Bronchial epithelial cell (primary cell): ENCODE results near the gene ADD3. TPM values are rescaled to one million over a fixed set of nuclear protein-coding genes. Genes with fewer than 3 reads are reported as not detected.
"Not testable (repeated sequence)": the region's sequence is repeated elsewhere in the genome, so short reads cannot be mapped to it uniquely, and the experiment has no call there.

Experiments
- DNase-seq: peaks from one replicate; pipeline ENCODE4 v3.0.0-alpha.2; 2010; ENCODE audit warnings: low read depth
- FAIRE-seq: peaks from 2 replicates; lab custom pipeline; 2011; peaks lifted over from hg19 to GRCh38; lab: Jason Lieb, UNC
- H3K27me3 ChIP-seq: 2 replicates; pipeline ENCODE4 v1.5.1; 2011; ENCODE audit warnings: low read length; ENCODE audit not compliant: control insufficient read depth, insufficient read depth
- H3K36me3 ChIP-seq: 2 replicates; pipeline ENCODE4 v1.5.1; 2011; ENCODE audit warnings: low read length; ENCODE audit not compliant: control insufficient read depth, insufficient read depth
- H3K4me3 ChIP-seq: 2 replicates; pipeline ENCODE4 v1.5.1; 2011; ENCODE audit warnings: mild to moderate bottlenecking, low read depth, low read length, control low read depth
- CTCF ChIP-seq: IDR thresholded peaks from 2 replicates; pipeline ENCODE4 v1.5.1; 2011; ENCODE audit warnings: mild to moderate bottlenecking, moderate library complexity, low read length, control low read depth, inconsistent platforms; ENCODE audit not compliant: insufficient read depth, severe bottlenecking
- total RNA-seq: library from RNA; depleted of rRNA; stranded (reverse); fragments of >200 nt; gene quantifications from 2 replicates; pipeline ENCODE4 v1.2.1, GENCODE V29; 2014

Gene ADD3
- total RNA-seq, 1 donor from 2014 or later = 39.5 TPM

- peak; percentile 86 for FAIRE-seq
- no peaks in the 10 kb centered on the region for H3K36me3 ChIP-seq
- H3K27me3 ChIP-seq = no peaks in the 10 kb centered on the region
- no peak overlapping the region for H3K4me3 ChIP-seq
- no peak for TF ChIP-seq CTCF
- DNase-seq = peak; percentile 18
Measured at GRCh38 chr10:110040767-110041478, 33.1 kb downstream of the ADD3 start.

GRCh38 chr10:110041479-110041829, 33.7 kb downstream of the ADD3 start:
- no peak for TF ChIP-seq CTCF
- no peak for FAIRE-seq
- H3K4me3 ChIP-seq = no peak overlapping the region
- no peaks in the 10 kb centered on the region for H3K36me3 ChIP-seq
- no peaks in the 10 kb centered on the region for H3K27me3 ChIP-seq
- DNase-seq = peak; percentile 29

- peak; percentile 64 for DNase-seq
- no peak for TF ChIP-seq CTCF
- Histone ChIP-seq H3K36me3 (no peaks in the 10 kb centered on the region), H3K27me3 (no peaks in the 10 kb centered on the region), H3K4me3 (no peak overlapping the region)
- no peak for FAIRE-seq
Measured at GRCh38 chr10:110042181-110042580, 34.4 kb downstream of the ADD3 start.

GRCh38 chr10:110042891-110043290, 35.1 kb downstream of the ADD3 start:
- TF ChIP-seq CTCF = no peak
- Histone ChIP-seq H3K4me3 (no peak overlapping the region), H3K36me3 (no peaks in the 10 kb centered on the region), H3K27me3 (no peaks in the 10 kb centered on the region)
- no peak for FAIRE-seq
- DNase-seq = no peak

- FAIRE-seq (no peak), DNase-seq (no peak)
- TF ChIP-seq CTCF = no peak
- Histone ChIP-seq H3K36me3 (no peaks in the 10 kb centered on the region), H3K27me3 (no peaks in the 10 kb centered on the region), H3K4me3 (no peak overlapping the region)
Measured at GRCh38 chr10:110044681-110045080, 36.9 kb downstream of the ADD3 start.

GRCh38 chr10:110045772-110046171, 38.0 kb downstream of the ADD3 start:
- FAIRE-seq = no peak
- Histone ChIP-seq H3K36me3 (no peaks in the 10 kb centered on the region), H3K4me3 (no peak overlapping the region), H3K27me3 (no peaks in the 10 kb centered on the region)
- TF ChIP-seq CTCF = no peak
- DNase-seq = no peak

- not testable (repeated sequence) for DNase-seq, H3K27me3 ChIP-seq, H3K36me3 ChIP-seq, H3K4me3 ChIP-seq, FAIRE-seq
Measured at GRCh38 chr10:110048145-110048544, 40.4 kb downstream of the ADD3 start.
